GM19397 (cell line): ENCODE results near the gene LYRM4.

ENCODE experiments used
- ATAC-seq: cut with Tn5 transposase; IDR thresholded peaks from one replicate; pipeline ENCODE4 v1.9.1; 2021; ENCODE audit warnings: mild to moderate bottlenecking, moderate library complexity; ENCODE audit not compliant: unreplicated experiment

LYRM4 gene

DNA sequence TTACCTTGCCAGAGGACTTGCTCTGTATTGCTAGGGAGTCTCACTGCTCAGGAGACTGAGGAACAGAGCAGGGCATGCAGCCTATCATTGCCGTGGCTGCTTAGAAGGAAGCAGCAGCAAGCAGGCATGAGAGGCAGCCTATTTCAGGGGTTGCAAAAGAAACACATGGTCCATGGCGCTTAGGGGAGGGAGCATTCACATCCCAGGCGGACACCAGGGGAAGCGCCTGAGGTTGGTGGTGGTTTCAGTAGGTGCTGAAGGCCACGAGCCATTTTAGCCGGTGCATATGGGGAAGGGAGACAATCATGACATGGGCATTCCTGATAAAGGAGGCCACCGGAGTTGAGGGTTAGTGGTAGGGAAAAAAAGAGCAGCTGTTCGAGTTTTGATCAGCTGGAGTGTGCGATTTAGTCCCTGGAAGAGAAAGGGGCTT, 21.5 kb upstream of the LYRM4 start:
- no peak for ATAC-seq

DNA sequence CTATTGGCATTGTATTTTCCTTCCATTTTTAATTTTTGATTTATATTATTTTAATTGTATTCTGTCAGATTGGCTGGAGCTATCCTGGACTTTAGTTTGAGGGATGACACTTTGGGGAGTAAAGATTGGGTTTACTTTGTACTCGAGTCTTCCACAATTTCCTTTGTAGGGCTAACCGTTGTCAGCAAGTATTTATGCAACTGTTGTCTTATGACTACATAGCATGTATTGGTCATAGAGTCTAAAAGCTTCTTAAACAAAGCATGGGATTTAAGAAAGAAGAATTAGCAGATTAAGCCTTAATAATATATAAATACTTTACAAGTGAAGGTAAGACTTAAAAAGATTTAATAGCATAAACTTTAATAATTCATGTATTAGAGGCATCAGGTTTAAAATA, 20.2 kb upstream of the LYRM4 start:
- ATAC-seq = no peak

DNA sequence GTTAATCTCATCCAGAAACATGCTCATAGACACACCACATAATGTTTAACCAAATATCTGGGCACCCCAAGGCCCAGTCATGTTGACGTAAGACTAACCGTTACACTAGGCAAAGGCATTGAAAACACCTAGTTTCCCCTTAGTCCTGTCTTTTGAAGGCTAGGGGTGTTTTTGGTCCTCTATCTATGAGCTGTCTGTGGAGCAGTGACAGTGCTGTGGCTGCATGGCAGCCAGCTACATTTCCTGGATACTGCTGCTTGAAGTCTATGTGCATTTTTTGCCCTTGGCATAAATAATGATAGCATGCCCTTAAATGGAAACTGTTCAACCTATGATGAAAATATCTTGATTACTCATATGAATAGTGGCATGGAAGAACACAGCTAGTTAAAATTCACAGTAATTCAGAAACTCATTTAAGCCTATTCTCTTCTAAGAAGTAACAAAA, 19.2 kb upstream of the LYRM4 start:
- ATAC-seq = no peak

DNA sequence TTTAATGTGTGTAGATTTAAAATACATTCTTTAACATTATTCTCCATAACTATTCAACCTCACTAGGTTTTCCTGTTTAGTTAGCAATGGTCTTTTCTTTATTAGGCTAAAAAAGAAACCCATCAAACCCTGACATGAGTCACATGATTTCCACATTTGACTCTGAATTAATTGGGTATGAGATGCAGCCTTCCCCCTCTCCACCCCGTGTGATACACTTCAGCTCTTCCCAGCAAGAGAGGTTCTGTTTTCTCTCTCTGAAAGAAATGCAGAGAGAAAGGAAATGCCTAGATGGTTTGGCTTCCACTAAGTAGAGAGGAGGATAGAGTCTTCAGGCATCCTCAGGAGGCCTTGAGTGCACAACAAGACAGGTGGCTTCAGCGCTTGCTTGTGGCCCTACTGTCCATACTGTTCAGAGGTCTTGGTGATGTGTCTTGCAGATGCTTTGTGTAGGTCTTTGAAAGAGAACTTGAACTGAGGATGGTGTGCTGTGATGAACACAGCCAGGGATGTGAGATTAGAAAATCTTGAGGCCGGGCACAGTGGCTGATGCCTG, 17.9 kb upstream of the LYRM4 start:
- no peak for ATAC-seq

- no peak for ATAC-seq
Observed at GRCh38 chr6:5278047-5278446, 17.3 kb upstream of the LYRM4 start.

DNA sequence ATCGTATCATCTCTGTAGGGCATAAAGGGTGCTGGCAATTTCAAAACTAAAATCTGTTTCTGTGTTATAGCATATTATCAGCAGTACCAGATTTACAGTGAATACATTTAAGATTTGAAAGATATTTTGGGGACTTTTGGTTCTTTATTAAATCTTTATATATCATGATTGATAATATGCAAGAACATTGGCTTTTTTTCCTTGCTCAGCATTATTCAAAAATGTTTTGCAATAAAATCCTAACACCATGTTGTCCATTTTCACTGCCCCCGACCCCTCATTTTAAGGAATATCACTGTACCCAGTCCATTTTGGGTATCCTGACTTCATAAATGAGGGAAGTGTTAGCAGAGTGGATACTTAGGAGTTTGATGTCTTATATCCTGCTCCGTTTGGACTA, 16.8 kb upstream of the LYRM4 start:
- no peak for ATAC-seq

- no peak for ATAC-seq
Observed at GRCh38 chr6:5276581-5276980, 15.8 kb upstream of the LYRM4 start.

DNA sequence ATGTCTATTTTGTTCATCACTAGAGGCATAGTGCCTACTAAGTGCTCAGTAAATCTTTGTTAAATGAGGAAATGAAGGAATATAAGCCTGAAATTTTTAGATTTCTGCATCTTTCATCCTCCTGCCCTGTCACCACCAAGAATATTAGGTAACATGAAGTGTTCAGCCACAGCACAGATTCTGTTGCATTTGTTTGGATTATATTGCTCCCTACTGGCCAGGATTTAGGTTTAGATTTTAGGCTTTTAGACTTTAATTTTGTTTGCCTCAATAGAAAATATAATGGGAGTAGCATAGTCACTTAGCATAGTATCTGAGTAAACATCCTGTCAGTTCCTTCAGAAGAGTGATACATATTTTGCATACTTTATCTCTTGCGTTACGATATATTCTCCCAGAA, 14.7 kb upstream of the LYRM4 start:
- no peak for ATAC-seq

- ATAC-seq = no peak
Observed at GRCh38 chr6:5274231-5274630, 13.5 kb upstream of the LYRM4 start.

DNA sequence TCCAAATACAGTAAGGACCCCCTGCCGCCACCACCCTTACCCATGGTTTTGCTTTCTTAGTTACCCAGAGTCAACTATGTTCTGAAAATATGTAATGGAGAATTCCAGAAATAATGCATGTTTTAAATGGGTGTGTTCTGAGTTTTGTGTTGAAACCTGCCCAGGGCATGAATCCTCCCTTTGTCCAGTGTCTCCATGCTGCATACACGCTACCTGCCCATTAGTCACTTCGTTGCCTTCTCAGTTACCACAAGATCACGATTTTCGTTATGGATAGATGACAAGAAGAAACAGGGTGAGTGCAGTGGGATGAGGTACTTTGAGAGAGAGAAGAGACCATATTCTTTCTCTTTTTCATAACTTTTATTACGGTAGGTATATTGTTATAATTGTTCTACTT, 11.2 kb upstream of the LYRM4 start:
- ATAC-seq = no peak

GRCh38 chr6:5270093-5270680, 9.4 kb upstream of the LYRM4 start:
- no peak for ATAC-seq

DNA sequence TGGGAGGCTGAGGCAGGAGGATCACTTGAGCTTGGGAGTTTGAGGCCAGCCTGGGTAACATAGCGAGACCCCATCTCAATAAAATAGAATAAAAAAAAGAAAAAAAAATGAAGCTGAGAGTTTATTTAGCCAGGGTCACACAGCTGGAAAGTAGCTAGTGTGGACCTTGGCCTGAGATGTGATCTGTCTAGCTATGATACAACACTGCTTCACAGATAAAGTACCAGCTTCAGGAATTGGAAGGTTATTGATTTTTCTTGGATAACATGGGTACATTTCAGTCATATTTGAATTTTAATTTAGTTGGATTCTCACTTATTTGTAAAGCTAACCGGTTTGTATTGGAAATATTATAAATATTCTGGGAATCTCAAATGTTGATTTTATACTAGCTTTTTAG, 5.7 kb upstream of the LYRM4 start:
- ATAC-seq = no peak

- no peak for ATAC-seq
Observed at GRCh38 chr6:5261545-5262109, 877 bp upstream of the LYRM4 start.

DNA sequence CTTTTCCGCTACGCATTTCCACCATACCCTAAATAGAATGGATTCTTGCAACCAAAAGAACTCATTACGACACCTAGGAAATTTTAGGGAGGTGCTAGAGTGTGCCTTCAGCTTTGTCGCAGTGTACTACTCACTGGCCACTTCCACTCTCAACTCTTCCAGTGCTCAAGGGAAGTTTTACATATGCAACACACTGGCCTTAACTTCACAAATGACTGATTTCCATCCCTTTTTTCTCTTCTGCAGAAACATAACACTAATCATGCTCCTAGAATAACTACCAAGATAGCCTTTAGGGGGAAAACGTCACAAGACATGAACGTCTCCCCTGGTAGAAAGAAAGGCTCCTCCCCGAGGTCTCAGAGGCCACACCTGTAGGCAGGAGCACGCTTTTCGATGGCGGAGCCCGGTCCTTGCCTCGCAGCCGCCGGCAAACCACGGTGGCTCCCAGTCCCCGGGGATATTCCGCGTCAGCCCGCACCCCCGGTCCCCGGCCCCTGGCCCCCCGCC, 584 bp downstream of the LYRM4 start:
- peak; percentile 56 for ATAC-seq

DNA sequence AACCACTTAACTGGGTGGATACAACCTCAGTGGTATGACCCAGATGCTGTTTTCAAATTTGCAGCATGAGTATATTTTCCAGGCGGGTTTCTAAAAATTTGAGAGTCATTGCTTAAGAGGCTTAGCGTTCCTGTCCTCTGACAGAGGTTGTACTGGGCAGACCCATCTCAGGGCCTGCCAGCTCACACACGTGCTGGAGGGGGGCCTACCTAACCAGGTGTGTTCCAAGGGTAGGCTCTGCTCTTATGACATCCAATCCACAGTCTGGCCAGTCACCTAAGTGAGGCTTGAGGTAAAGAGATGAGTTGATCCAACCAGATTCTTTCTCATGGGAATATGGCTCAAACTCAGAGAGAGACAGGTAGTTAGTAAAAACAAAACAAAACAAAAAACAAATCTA, 1.3 kb downstream of the LYRM4 start:
- ATAC-seq = no peak

- ATAC-seq = no peak
Observed at GRCh38 chr6:5257400-5257799, 3.4 kb downstream of the LYRM4 start.

DNA sequence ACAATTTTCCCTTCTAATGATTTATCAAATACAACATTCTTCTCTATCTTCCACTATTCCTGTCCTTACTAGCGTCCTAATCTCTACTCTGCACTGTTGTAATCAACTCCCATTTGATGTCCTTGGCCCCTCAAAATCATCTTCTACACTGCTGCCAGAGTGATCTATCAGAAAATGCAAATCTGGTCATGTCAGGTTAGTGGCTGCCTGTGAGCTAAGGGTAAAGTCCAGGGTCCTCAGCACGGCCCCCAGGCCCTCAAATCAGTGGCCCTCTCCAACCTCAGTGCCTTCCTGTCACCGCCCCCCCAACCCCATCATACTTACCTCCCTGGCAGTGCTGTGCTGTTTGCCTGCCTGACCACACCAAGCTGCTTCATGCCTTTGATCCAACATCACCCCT, 3.8 kb downstream of the LYRM4 start:
- no peak for ATAC-seq

DNA sequence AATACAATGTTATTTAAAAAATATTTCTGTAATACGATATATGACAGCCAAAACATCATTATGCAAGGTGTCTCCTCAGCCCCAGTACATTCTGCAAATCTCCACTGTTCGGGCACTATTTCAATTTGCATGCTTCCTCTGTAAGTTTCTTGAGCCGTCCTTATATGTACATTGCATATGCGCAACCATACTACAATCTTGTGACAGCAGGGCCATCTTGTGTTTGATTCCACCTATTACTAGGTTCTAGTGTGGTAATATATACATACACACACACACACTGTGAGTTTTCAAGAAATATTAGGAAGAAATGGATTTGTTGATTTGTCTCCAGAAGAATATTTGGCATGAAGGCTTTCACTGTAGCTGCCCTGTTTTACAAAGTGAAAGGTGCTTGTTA, 9.8 kb downstream of the LYRM4 start:
- no peak for ATAC-seq

DNA sequence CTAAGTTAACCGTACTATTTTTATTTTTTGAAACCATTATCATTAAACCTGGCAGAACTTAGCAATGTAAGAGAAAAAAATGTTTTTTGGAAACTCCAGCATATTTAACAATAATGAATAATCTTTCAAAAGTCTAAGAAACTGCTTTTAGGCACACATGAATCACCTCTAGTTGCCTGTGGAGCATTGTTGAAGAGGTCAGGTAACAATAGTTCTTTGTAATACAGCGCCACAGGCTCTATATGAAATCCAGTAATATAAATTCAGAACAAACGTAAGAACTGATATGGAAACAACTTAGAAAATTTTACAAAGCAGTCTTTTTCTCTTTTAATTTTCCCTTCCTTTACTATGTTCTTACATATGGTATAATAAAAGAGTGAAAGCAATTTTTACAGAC, 10.3 kb downstream of the LYRM4 start:
- no peak for ATAC-seq

DNA sequence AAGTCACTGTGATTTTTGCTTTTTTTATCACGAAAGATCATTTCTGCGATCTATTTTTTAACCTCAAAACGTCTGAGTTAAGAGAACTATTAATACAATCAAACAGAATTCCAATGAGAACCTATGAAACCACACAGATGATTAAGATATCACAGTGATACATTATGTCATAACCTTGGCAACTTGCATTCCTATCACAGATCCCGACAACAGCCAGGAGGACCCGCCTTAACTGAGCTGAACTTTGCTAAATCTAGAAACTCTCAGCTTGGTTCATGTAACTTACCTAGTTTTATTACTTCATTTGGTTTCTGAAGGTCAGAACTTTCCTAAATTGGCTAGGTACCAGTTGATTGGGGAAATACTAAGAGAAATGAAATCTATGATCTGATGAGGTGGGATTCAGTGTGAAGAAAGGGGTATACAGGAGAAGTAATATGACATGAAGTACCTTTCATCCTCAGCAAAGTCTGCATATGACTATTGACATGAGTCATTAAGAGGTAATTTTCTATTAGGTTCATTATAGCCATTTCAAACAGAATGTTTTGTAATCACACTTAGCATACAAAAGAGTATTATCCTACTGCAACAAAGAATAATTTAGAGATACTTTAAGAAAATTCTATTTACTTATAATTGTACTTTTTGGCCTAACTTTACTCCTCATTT, 11.2 kb downstream of the LYRM4 start:
- no peak for ATAC-seq

GRCh38 chr6:5248302-5249098, 12.2 kb downstream of the LYRM4 start:
- ATAC-seq = no peak
